K562 (cell line): ENCODE measurements around the gene TMEM273. TPM values are rescaled to one million over a fixed set of nuclear protein-coding genes. Genes with fewer than 3 reads are reported as not detected.

Experiments used
- ATAC-seq: fragments of 200-7000 bp; cut with Tn5 transposase; 3 replicates; pipeline ENCODE4 v1.9.1; 2020; ENCODE audit warnings: moderate library complexity
- BruUV-seq: library from RNA; stranded (reverse); fragments of 400-500 nt; replicated peaks from 2 replicates; lab custom pipeline; 2021; lab: Mats Ljungman, UMichigan
- CTCF ChIA-PET: fragments of 300-600 bp; formaldehyde crosslinking; extraction: SDS; loops from one replicate; lab custom pipeline; 2021; ENCODE audit warnings: low intra/inter-chr PET ratio; lab: Yijun Ruan, JAX
- POLR2A ChIA-PET: fragments of 300-600, 350-650 bp; sonication (Branson Sonifier 250); formaldehyde crosslinking; extraction: SDS; loops from one replicate; lab custom pipeline; 2021; ENCODE audit warnings: antibody characterized with exemption, inconsistent platforms; lab: Yijun Ruan, JAX
- DNase-seq, 4 experiments: peaks; one replicate each; pipeline versions ENCODE4 v3.0.0 to v3.0.0-alpha.2; 2011 to 2018; ENCODE audit warnings: low spot score in 3 of 4, mixed read lengths in 3 of 4; ENCODE audit errors: extremely low read depth in 1 of 4
- FAIRE-seq: peaks from 2 replicates; lab custom pipeline; 2011; peaks lifted over from hg19 to GRCh38; lab: Jason Lieb, UNC
- H2AFZ ChIP-seq: 2 replicates; pipeline ENCODE4 v1.6.0; 2011; ENCODE audit warnings: low read depth, low read length, control low read depth, inconsistent platforms
- H3K27ac ChIP-seq: fragments of 200-600 bp; 3 replicates; pipeline ENCODE4 v1.8.0; 2011; ENCODE audit warnings: low read depth, mild to moderate bottlenecking, control low read depth, inconsistent platforms, low read length, moderate library complexity, mixed read lengths; ENCODE audit errors: extremely low read depth
- H3K27me3 ChIP-seq, 2 experiments: fragments of 300-600 bp in 1 of 2; 2 replicates in 1 of 2; 3 replicates in 1 of 2; pipeline versions ENCODE4 v1.6.0 to v1.8.0; 2011; ENCODE audit warnings: inconsistent platforms in 2 of 2, low read length in 2 of 2, mild to moderate bottlenecking in 1 of 2, mixed read lengths in 1 of 2, moderate library complexity in 1 of 2; ENCODE audit not compliant: control insufficient read depth in 2 of 2, insufficient read depth in 2 of 2
- H3K36me3 ChIP-seq: fragments of 300-600 bp; 3 replicates; pipeline ENCODE4 v1.8.0; 2011; ENCODE audit warnings: mild to moderate bottlenecking, low read length, inconsistent platforms; ENCODE audit not compliant: control insufficient read depth, insufficient read depth
- H3K4me1 ChIP-seq, 2 experiments: fragments of 200-600 bp in 1 of 2; replicated peaks in 1 of 2; 2 replicates in 1 of 2; 3 replicates in 1 of 2; pipeline versions ENCODE4 v1.5.1 to v1.8.0; 2011; ENCODE audit warnings: inconsistent platforms in 2 of 2, low read length in 2 of 2, mild to moderate bottlenecking in 1 of 2, mixed read lengths in 1 of 2, moderate library complexity in 1 of 2; ENCODE audit not compliant: control insufficient read depth in 2 of 2, insufficient read depth in 2 of 2
- H3K4me2 ChIP-seq: 2 replicates; pipeline ENCODE4 v1.6.1; 2011; ENCODE audit warnings: low read length, control low read depth, inconsistent platforms, mixed read lengths; ENCODE audit not compliant: insufficient read depth
- H3K4me3 ChIP-seq: fragments of 200-600 bp; sonication (generic), shearing (Covaris generic); 2 replicates; pipeline ENCODE4 v1.5.1; 2016; ENCODE audit warnings: control low read depth, inconsistent platforms
- H3K79me2 ChIP-seq: fragments of 200-600 bp; 3 replicates; pipeline ENCODE4 v1.8.0; 2011; ENCODE audit warnings: low read length, inconsistent platforms; ENCODE audit not compliant: control insufficient read depth, insufficient read depth
- H3K9ac ChIP-seq, 2 experiments: 2 replicates each; pipeline versions ENCODE4 v1.6.0 to v1.6.1; 2011; ENCODE audit warnings: low read depth in 2 of 2, low read length in 2 of 2, control low read depth in 1 of 2, inconsistent platforms in 1 of 2, mild to moderate bottlenecking in 1 of 2, mixed read lengths in 1 of 2; ENCODE audit not compliant: insufficient read depth in 1 of 2
- H3K9me1 ChIP-seq: one replicate; pipeline ENCODE4 v1.6.0; 2011; ENCODE audit warnings: inconsistent platforms, mild to moderate bottlenecking, low read length, moderate library complexity; ENCODE audit not compliant: control insufficient read depth, insufficient read depth
- H3K9me3 ChIP-seq: replicated peaks from 2 replicates; pipeline ENCODE4 v1.5.1; 2011; ENCODE audit warnings: low read depth, low read length, inconsistent platforms; ENCODE audit not compliant: control insufficient read depth, insufficient read depth
- H4K20me1 ChIP-seq: replicated peaks from 2 replicates; pipeline ENCODE4 v1.6.1; 2011; ENCODE audit warnings: low read length, inconsistent platforms, mixed read lengths; ENCODE audit not compliant: control insufficient read depth, insufficient read depth
- C11orf30 ChIP-seq: fragments of 450-650 bp; IDR thresholded peaks from 2 replicates; pipeline ENCODE4 v1.6.1; 2016; ENCODE audit warnings: low read depth, mild to moderate bottlenecking
- CREB1 ChIP-seq, 2 experiments: sonication (generic) in 1 of 2; formaldehyde crosslinking in 1 of 2; IDR thresholded peaks; 2 replicates each; pipeline versions ENCODE4 v1.6.1 to v1.8.0; 2012 to 2022; ENCODE audit warnings: inconsistent platforms in 1 of 2, mild to moderate bottlenecking in 1 of 2, missing genetic modification reagents in 1 of 2, moderate library complexity in 1 of 2
- DNMT1 ChIP-seq: fragments of 450-650 bp; IDR thresholded peaks from 2 replicates; pipeline ENCODE4 v1.6.1; 2016; ENCODE audit warnings: antibody characterized with exemption, mild to moderate bottlenecking
- LCOR ChIP-seq: sonication (generic); formaldehyde crosslinking; IDR thresholded peaks from 2 replicates; pipeline ENCODE4 v1.8.0; 2022; ENCODE audit warnings: mild to moderate bottlenecking, missing genetic modification reagents
- MAFF ChIP-seq: IDR thresholded peaks from 2 replicates; pipeline ENCODE4 v1.6.1; 2012; ENCODE audit warnings: low read length, improper control_type of control experiment
- MAFG ChIP-seq: fragments of 450-650 bp; conservative IDR thresholded peaks from 2 replicates; pipeline ENCODE4 v1.6.1; 2016; ENCODE audit warnings: missing genetic modification characterization, missing compliant biosample characterization
- MAFK ChIP-seq: IDR thresholded peaks from 2 replicates; pipeline ENCODE4 v1.6.1; 2011; ENCODE audit warnings: low read length, improper control_type of control experiment
- MEF2D ChIP-seq: conservative IDR thresholded peaks from 2 replicates; pipeline ENCODE4 v1.6.1; 2016; ENCODE audit warnings: low read depth, missing genetic modification characterization, missing compliant biosample characterization
- PRMT5 ChIP-seq: sonication (generic); formaldehyde crosslinking; IDR thresholded peaks from 2 replicates; pipeline ENCODE4 v1.5.0; 2020; ENCODE audit warnings: missing genetic modification reagents
- RBM22 ChIP-seq: fragments of 200-400 bp; formaldehyde crosslinking; IDR thresholded peaks from 2 replicates; pipeline ENCODE4 v1.6.1; 2018; ENCODE audit warnings: low read length, low read depth; ENCODE audit not compliant: poor library complexity, severe bottlenecking
- RBM34 ChIP-seq: fragments of 200-400 bp; formaldehyde crosslinking; IDR thresholded peaks from 2 replicates; pipeline ENCODE4 v1.6.1; 2018; ENCODE audit warnings: low read length, borderline replicate concordance; ENCODE audit not compliant: insufficient read depth
- SMAD3 ChIP-seq: fragments of 450-650 bp; formaldehyde crosslinking; conservative IDR thresholded peaks from 2 replicates; pipeline ENCODE4 v1.4.0; 2020; ENCODE audit warnings: mild to moderate bottlenecking
- ZKSCAN8 ChIP-seq: fragments of 200-800 bp; sonication (Bioruptor generic); IDR thresholded peaks from 2 replicates; pipeline ENCODE4 v1.6.1; 2016; ENCODE audit warnings: missing genetic modification characterization, missing compliant biosample characterization
- ZNF232 ChIP-seq: sonication (generic); formaldehyde crosslinking; IDR thresholded peaks from 2 replicates; pipeline ENCODE4 v1.8.0; 2022; ENCODE audit warnings: mild to moderate bottlenecking, missing genetic modification reagents
- ZNF316 ChIP-seq: fragments of 450-650 bp; IDR thresholded peaks from 2 replicates; pipeline ENCODE4 v1.6.1; 2016
- WGBS: fragments of 100-300 bp; shearing (Covaris generic); methylation state at CpG from one replicate; pipeline ENCODE4 v1.1.6; 2016; ENCODE audit warnings: low coverage, mixed read lengths; ENCODE audit not compliant: insufficient coverage; ENCODE audit errors: missing lambda C conversion rate; 5-methylcytosine and 5-hydroxymethylcytosine counted together
- in situ Hi-C: fragments of 300-500 bp; cut with MboI; formaldehyde crosslinking; loops from 4 replicates; pipeline ENCODE4 v1.15.0; 2018; ENCODE audit warnings: inconsistent platforms, mixed read lengths
- intact Hi-C: fragments of 100-400 bp; cut with micrococcal nuclease; formaldehyde crosslinking; loops from 2 replicates; pipeline ENCODE4 v1.14.2; 2022
- polyA plus RNA-seq, 8 experiments: library from polyadenylated mRNA; depleted of rRNA in 4 of 8; stranded (reverse) in 5 of 8; unstranded in 3 of 8; fragments of >200 nt; fragmentation: Nextera tagmentation in 2 of 8; fragmentation: Illumina TruSeq in 1 of 8; extraction: Ambion mirVana in 2 of 8; extraction: Trizol in 1 of 8; gene quantifications; 2 replicates each; pipeline versions ENCODE4 v1.2.1 to v1.2.3, GENCODE V29; 2011 to 2014; ENCODE audit warnings: inconsistent platforms in 1 of 8, missing spikeins in 1 of 8
- total RNA-seq, 7 experiments: library from RNA; depleted of rRNA in 6 of 7; stranded (reverse); fragments of >200 nt in 6 of 7; fragmentation: Illumina TruSeq in 2 of 7; extraction: Trizol in 2 of 7; gene quantifications; 2 replicates each; pipeline versions ENCODE4 v1.2.1 to v1.2.3, GENCODE V29; 2011 to 2021; ENCODE audit warnings: low replicate concordance in 1 of 7
- TF ChIP-seq, protein P1 (sequence below), 3 experiments: IDR thresholded peaks in 2 of 3; conservative IDR thresholded peaks in 1 of 3; 2 replicates each; pipeline ENCODE4 v1.5.1; 2011 to 2012; ENCODE audit warnings: low read length in 3 of 3, mild to moderate bottlenecking in 3 of 3, control low read depth in 2 of 3, improper control_type of control experiment in 1 of 3, inconsistent platforms in 1 of 3, low read depth in 1 of 3, mixed read lengths in 1 of 3, moderate library complexity in 1 of 3; ENCODE audit not compliant: insufficient read depth in 2 of 3
- TF ChIP-seq, protein P2 (sequence below): sonication (generic); formaldehyde crosslinking; IDR thresholded peaks from 2 replicates; pipeline ENCODE4 v1.4.0; 2020; ENCODE audit warnings: mild to moderate bottlenecking, missing genetic modification reagents

Gene TMEM273
- total and polyA plus RNA-seq, 9 of the 15 experiments (the other 6 are each of a cell fraction or from before 2014, with no cell fraction given), result 39.2 to 131 (median 95.6) TPM

DNA sequence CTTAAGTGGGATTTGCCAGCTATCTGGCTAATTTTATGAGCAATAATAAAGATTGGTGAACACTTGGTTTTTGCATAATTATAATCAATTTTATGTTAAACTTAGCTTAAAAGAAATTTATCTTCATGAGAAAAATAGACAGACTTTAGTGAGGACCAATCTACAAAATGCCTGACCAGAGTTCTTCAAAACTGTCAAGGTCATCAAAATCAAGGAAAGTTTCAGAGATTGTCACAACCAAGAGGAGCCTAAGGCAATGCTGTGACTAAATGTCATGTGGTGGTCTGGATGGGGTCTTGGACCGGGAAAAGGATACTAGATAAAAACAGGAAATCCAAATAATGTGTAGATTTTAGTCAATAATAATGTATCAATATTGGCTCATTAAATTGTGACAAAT, 36.7 kb downstream of the TMEM273 start:
- CTCF ChIA-PET, result no interaction called here
- H3K4me3 ChIP-seq, result no peak overlapping the region
- no peak overlapping the region for H2AFZ ChIP-seq
- TF ChIP-seq, protein P1, sequence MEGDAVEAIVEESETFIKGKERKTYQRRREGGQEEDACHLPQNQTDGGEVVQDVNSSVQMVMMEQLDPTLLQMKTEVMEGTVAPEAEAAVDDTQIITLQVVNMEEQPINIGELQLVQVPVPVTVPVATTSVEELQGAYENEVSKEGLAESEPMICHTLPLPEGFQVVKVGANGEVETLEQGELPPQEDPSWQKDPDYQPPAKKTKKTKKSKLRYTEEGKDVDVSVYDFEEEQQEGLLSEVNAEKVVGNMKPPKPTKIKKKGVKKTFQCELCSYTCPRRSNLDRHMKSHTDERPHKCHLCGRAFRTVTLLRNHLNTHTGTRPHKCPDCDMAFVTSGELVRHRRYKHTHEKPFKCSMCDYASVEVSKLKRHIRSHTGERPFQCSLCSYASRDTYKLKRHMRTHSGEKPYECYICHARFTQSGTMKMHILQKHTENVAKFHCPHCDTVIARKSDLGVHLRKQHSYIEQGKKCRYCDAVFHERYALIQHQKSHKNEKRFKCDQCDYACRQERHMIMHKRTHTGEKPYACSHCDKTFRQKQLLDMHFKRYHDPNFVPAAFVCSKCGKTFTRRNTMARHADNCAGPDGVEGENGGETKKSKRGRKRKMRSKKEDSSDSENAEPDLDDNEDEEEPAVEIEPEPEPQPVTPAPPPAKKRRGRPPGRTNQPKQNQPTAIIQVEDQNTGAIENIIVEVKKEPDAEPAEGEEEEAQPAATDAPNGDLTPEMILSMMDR (IDR thresholded peaks at IDR 0.05 in 2 of 3, conservative IDR thresholded peaks at IDR 0.05 in 1 of 3; ENCODE audit: insufficient read depth in 2 of 3, low read depth in 1 of 3, low read length in 3 of 3), result no peak
- TF ChIP-seq ZNF316, result peak; percentile 84
- peak; percentile 33 for TF ChIP-seq MAFG (tag)
- TF ChIP-seq LCOR, result no peak
- peak; percentile 67; the same call in 1 of the 2 replicates for TF ChIP-seq MAFK
- no peak for TF ChIP-seq PRMT5
- TF ChIP-seq SMAD3, result no peak
- no peak for TF ChIP-seq DNMT1
- no peak for TF ChIP-seq MEF2D (tag)
- no peak for TF ChIP-seq RBM34
- no peak for TF ChIP-seq ZKSCAN8 (CRISPR knock-in tag)
- TF ChIP-seq, protein P2, sequence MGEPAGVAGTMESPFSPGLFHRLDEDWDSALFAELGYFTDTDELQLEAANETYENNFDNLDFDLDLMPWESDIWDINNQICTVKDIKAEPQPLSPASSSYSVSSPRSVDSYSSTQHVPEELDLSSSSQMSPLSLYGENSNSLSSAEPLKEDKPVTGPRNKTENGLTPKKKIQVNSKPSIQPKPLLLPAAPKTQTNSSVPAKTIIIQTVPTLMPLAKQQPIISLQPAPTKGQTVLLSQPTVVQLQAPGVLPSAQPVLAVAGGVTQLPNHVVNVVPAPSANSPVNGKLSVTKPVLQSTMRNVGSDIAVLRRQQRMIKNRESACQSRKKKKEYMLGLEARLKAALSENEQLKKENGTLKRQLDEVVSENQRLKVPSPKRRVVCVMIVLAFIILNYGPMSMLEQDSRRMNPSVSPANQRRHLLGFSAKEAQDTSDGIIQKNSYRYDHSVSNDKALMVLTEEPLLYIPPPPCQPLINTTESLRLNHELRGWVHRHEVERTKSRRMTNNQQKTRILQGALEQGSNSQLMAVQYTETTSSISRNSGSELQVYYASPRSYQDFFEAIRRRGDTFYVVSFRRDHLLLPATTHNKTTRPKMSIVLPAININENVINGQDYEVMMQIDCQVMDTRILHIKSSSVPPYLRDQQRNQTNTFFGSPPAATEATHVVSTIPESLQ (CRISPR knock-in tag), result no peak
- peak; percentile 66 for TF ChIP-seq C11orf30
- no peak for TF ChIP-seq CREB1 (IDR thresholded peaks at IDR 0.05)
- no peak for TF ChIP-seq CREB1 (CRISPR knock-in tag; IDR thresholded peaks at IDR 0.05)
- TF ChIP-seq MAFF, result peak; percentile 76
- no peak for TF ChIP-seq RBM22
- no peak for TF ChIP-seq ZNF232 (CRISPR knock-in tag)
- TF ChIP-seq, all 486 proteins: peak for 5
- no peak for FAIRE-seq
- Histone ChIP-seq H4K20me1 (no peaks in the 10 kb centered on the region), H3K27ac (no peak overlapping the region), H3K9me1 (no peaks in the 10 kb centered on the region), H3K36me3 (peaks cover 15% of the 10 kb centered on the region; the same call in 1 of the 3 replicates), H3K27me3 (no peaks in the 10 kb centered on the region), H3K9ac (no peak overlapping the region), H3K79me2 (no peaks in the 10 kb centered on the region), H3K4me1 (peaks cover 10 to 20% of the 10 kb centered on the region in 2 experiments; a peak in 3 of 5 replicates), H3K4me2 (no peak overlapping the region), H3K9me3 (no peaks in the 10 kb centered on the region)
- intact Hi-C loops, result no loop called here
- no TSS peak for BruUV-seq
- in situ Hi-C loops, result no loop called here
- WGBS, result 11% methylated on average over 1 of the region's 1 CpG
- DNase-seq, result no peak
- no peak for ATAC-seq
- POLR2A ChIA-PET, result interaction anchor here (0.8 to 1.6 kb wide), 4 partner anchors 11 to 23 kb away, joined by 3 to 8 read pairs (median 6); no protein-coding TSS in a partner anchor
